CD14-positive monocyte (primary cell): ENCODE data around the gene HMGN1. TPM values are rescaled to one million over a fixed set of nuclear protein-coding genes. Genes with fewer than 3 reads are reported as not detected.

Source experiments
- DNase-seq, 3 donors: peaks; one replicate each; pipeline ENCODE4 v3.0.0-alpha.2; 2011 to 2022
- H2AFZ ChIP-seq: 2 replicates; pipeline ENCODE4 v1.6.0; 2012; ENCODE audit warnings: mild to moderate bottlenecking, low read depth, low read length, inconsistent platforms; ENCODE audit not compliant: insufficient read depth, poor library complexity, severe bottlenecking
- H3K27ac ChIP-seq, 2 donors: 1 replicate in 1 of 2; 2 replicates in 1 of 2; pipeline ENCODE4 v1.5.1; 2012 to 2013; ENCODE audit warnings: low read length in 2 of 2, control low read depth in 1 of 2, inconsistent platforms in 1 of 2, low read depth in 1 of 2, mild to moderate bottlenecking in 1 of 2
- H3K27me3 ChIP-seq, 2 donors: one replicate each; pipeline versions ENCODE4 v1.6.0 to v1.6.1; 2011 to 2013; ENCODE audit warnings: low read length in 2 of 2; ENCODE audit not compliant: control insufficient read depth in 2 of 2, insufficient read depth in 2 of 2
- H3K36me3 ChIP-seq, 2 donors: replicated peaks in 1 of 2; 1 replicate in 1 of 2; 2 replicates in 1 of 2; pipeline versions ENCODE4 v1.5.1 to v1.6.1; 2012 to 2013; ENCODE audit warnings: low read length in 2 of 2, control low read depth in 1 of 2, inconsistent platforms in 1 of 2, mild to moderate bottlenecking in 1 of 2; ENCODE audit not compliant: insufficient read depth in 2 of 2, control insufficient read depth in 1 of 2
- H3K4me1 ChIP-seq, 2 donors: 1 replicate in 1 of 2; 2 replicates in 1 of 2; pipeline versions ENCODE4 v1.5.1 to v1.6.1; 2012 to 2013; ENCODE audit warnings: low read length in 2 of 2, control low read depth in 1 of 2, inconsistent platforms in 1 of 2, mild to moderate bottlenecking in 1 of 2, moderate library complexity in 1 of 2; ENCODE audit not compliant: insufficient read depth in 2 of 2, control insufficient read depth in 1 of 2
- H3K4me2 ChIP-seq: replicated peaks from 2 replicates; pipeline ENCODE3; 2012; ENCODE audit warnings: low read length, moderate library complexity, mild to moderate bottlenecking; ENCODE audit not compliant: poor library complexity, severe bottlenecking; ENCODE audit errors: extremely low read depth
- H3K4me3 ChIP-seq, 3 experiments: fragments of 200-600 bp in 1 of 3; sonication (generic) in 1 of 3; replicated peaks in 1 of 3; 1 replicate in 2 of 3; 2 replicates in 1 of 3; pipeline ENCODE4 v1.5.1; 2011 to 2013; ENCODE audit warnings: low read length in 3 of 3, mild to moderate bottlenecking in 3 of 3, control low read depth in 2 of 3, low read depth in 2 of 3, inconsistent platforms in 1 of 3, moderate library complexity in 1 of 3
- H3K79me2 ChIP-seq: 2 replicates; pipeline ENCODE4 v1.6.0; 2012; ENCODE audit warnings: mild to moderate bottlenecking, control low read depth, inconsistent platforms, low read length, moderate library complexity; ENCODE audit not compliant: insufficient read depth
- H3K9ac ChIP-seq: 2 replicates; pipeline ENCODE4 v1.6.0; 2017; ENCODE audit warnings: low read length, mild to moderate bottlenecking; ENCODE audit not compliant: insufficient read depth, poor library complexity, severe bottlenecking
- H3K9me3 ChIP-seq, 2 donors: replicated peaks in 1 of 2; 1 replicate in 1 of 2; 2 replicates in 1 of 2; pipeline versions ENCODE4 v1.5.1 to v1.6.1; 2012 to 2013; ENCODE audit warnings: low read length in 2 of 2, control low read depth in 1 of 2; ENCODE audit not compliant: control insufficient read depth in 1 of 2, insufficient read depth in 1 of 2
- H4K20me1 ChIP-seq: 2 replicates; pipeline ENCODE4 v1.6.0; 2012; ENCODE audit warnings: mild to moderate bottlenecking, low read length, control low read depth, moderate library complexity; ENCODE audit not compliant: insufficient read depth
- H3K27ac Mint-ChIP-seq, 7 donors: one replicate each; pipeline ENCODE4 v1.8.0; 2020; ENCODE audit warnings: mild to moderate bottlenecking in 7 of 7, mixed read lengths in 7 of 7, moderate library complexity in 6 of 7, inconsistent platforms in 2 of 7
- H3K27me3 Mint-ChIP-seq, 3 donors: one replicate each; pipeline ENCODE4 v1.8.0; 2021 to 2022; ENCODE audit warnings: low read depth in 3 of 3, mild to moderate bottlenecking in 3 of 3, mixed read lengths in 3 of 3, moderate library complexity in 3 of 3, inconsistent platforms in 1 of 3
- H3K36me3 Mint-ChIP-seq, 2 donors: one replicate each; pipeline ENCODE4 v1.8.0; 2020; ENCODE audit warnings: mixed read lengths in 2 of 2, inconsistent platforms in 1 of 2, mild to moderate bottlenecking in 1 of 2
- H3K4me1 Mint-ChIP-seq: one replicate; pipeline ENCODE4 v1.8.0; 2020; ENCODE audit warnings: mild to moderate bottlenecking, mixed read lengths
- H3K4me3 Mint-ChIP-seq, 2 donors: one replicate each; pipeline ENCODE4 v1.8.0; 2020; ENCODE audit warnings: mild to moderate bottlenecking in 2 of 2, mixed read lengths in 2 of 2, moderate library complexity in 1 of 2
- H3K9me3 Mint-ChIP-seq, 7 donors: one replicate each; pipeline ENCODE4 v1.8.0; 2020 to 2022; ENCODE audit warnings: mixed read lengths in 7 of 7, mild to moderate bottlenecking in 6 of 7, moderate library complexity in 6 of 7, inconsistent platforms in 2 of 7
- CTCF ChIP-seq: fragments of 200-600 bp; IDR thresholded peaks from one replicate; pipeline ENCODE4 v1.8.0; 2022; ENCODE audit warnings: antibody characterized with exemption, mild to moderate bottlenecking
- WGBS: methylation state at CpG from one replicate; pipeline ENCODE4 v1.1.5; 2013; ENCODE audit warnings: missing lambda C conversion rate; ENCODE audit not compliant: insufficient coverage; 5-methylcytosine and 5-hydroxymethylcytosine counted together
- intact Hi-C, 2 donors: fragments of 100-400 bp; cut with micrococcal nuclease; formaldehyde crosslinking; loops; one replicate each; pipeline versions ENCODE4 v1.15.0 to v1.15.1; 2023
- polyA plus RNA-seq, 3 donors: library from polyadenylated mRNA; depleted of rRNA in 1 of 3; unstranded in 2 of 3; stranded (reverse) in 1 of 3; fragments of 300-500 nt in 2 of 3; fragments of >200 nt in 1 of 3; fragmentation: Illumina TruSeq in 2 of 3; gene quantifications; 1 replicate in 2 of 3; 2 replicates in 1 of 3; pipeline ENCODE4 v1.2.3, GENCODE V29; 2012 to 2021

Gene HMGN1
- polyA plus RNA-seq, 3 donors: 59.8 to 74.7 (median 72.7) TPM

GRCh38 chr21:39327727-39328126 is 21.2 kb downstream of the HMGN1 start:
- Histone ChIP-seq H3K4me3 (no peak overlapping the region), H3K9ac (no peak overlapping the region), H3K36me3 (no peaks in the 10 kb centered on the region), H3K4me2 (no peak overlapping the region), H3K79me2 (no peaks in the 10 kb centered on the region), H2AFZ (no peak overlapping the region), H3K9me3 (no peaks in the 10 kb centered on the region), H3K4me1 (no peaks in the 10 kb centered on the region), H3K27ac (no peak overlapping the region), H3K27me3 (no peaks in the 10 kb centered on the region), H4K20me1 (no peaks in the 10 kb centered on the region)
- DNase-seq: no peak
- H3K4me3 Mint-ChIP-seq: no peak overlapping the region
- no peaks in the 10 kb centered on the region for H3K36me3 Mint-ChIP-seq
- TF ChIP-seq CTCF: no peak
- no peaks in the 10 kb centered on the region for H3K4me1 Mint-ChIP-seq
- H3K27ac Mint-ChIP-seq: no peak overlapping the region
- peaks cover 0 to 3% (median 3%) of the 10 kb centered on the region in 3 donors for H3K27me3 Mint-ChIP-seq
- intact Hi-C loops: no loop called here
- H3K9me3 Mint-ChIP-seq: peaks cover 0 to 3% (median 2%) of the 10 kb centered on the region in 7 donors
- no CpG with 5 or more reads among the region's 7 CpGs for WGBS

- Histone ChIP-seq H2AFZ (no peak overlapping the region), H3K4me1 (no peaks in the 10 kb centered on the region), H3K27me3 (no peaks in the 10 kb centered on the region), H3K4me3 (no peak overlapping the region), H3K36me3 (no peaks in the 10 kb centered on the region), H3K27ac (no peak overlapping the region), H4K20me1 (no peaks in the 10 kb centered on the region), H3K4me2 (no peak overlapping the region), H3K9ac (no peak overlapping the region), H3K9me3 (no peaks in the 10 kb centered on the region), H3K79me2 (no peaks in the 10 kb centered on the region)
- Mint-ChIP-seq H3K4me3 (no peak overlapping the region), H3K9me3 (peaks cover 0 to 3% (median 2%) of the 10 kb centered on the region in 7 donors), H3K36me3 (no peaks in the 10 kb centered on the region), H3K27me3 (peaks cover 0 to 3% (median 3%) of the 10 kb centered on the region in 3 donors), H3K27ac (no peak overlapping the region), H3K4me1 (no peaks in the 10 kb centered on the region)
- no peak for TF ChIP-seq CTCF
- 93% methylated on average over 5 of the region's 7 CpGs for WGBS
- intact Hi-C loops: no loop called here
- no peak for DNase-seq
Observed at GRCh38 chr21:39326607-39327307, 22.1 kb downstream of the HMGN1 start.
